ENCODE measurements around the gene TMED8. TPM values are rescaled to one million over a fixed set of nuclear protein-coding genes. Genes with fewer than 3 reads are reported as not detected.

TMED8 gene
- total RNA-seq (2013; cell fraction: nucleolus; rRNA removed) = 37.1 and 39.6 TPM in 2 replicates
- 29.7 and 36.2 TPM in 2 replicates for total RNA-seq (2014; rRNA removed)
- total RNA-seq (2014; rRNA removed; fragmentation: Illumina TruSeq; extraction: Trizol) = 34.2 and 35.8 TPM in 2 replicates
- 31.9 and 32.9 TPM in 2 replicates for total RNA-seq (2021)
- 9.5 TPM for polyA plus RNA-seq (2011; ENCODE audit: low read depth)
- 39.1 and 52.7 TPM in 2 replicates for polyA plus RNA-seq (2011; rRNA removed)
- polyA plus RNA-seq (2011; cell fraction: cytosol; rRNA removed) = 19.6 and 24.1 TPM in 2 replicates
- polyA plus RNA-seq (2011; cell fraction: nucleus; rRNA removed) = 20.5 and 22.3 TPM in 2 replicates
- polyA plus RNA-seq (2012) = 15.5 and 19.3 TPM in 2 replicates
- polyA plus RNA-seq (2014; fragmentation: Illumina TruSeq; extraction: Trizol) = 33.0 and 39.6 TPM in 2 replicates
- 1 to 10 TPM; 7.3 to 7.4 TPM for polyA plus RNA-seq (2014; fragmentation: Nextera tagmentation; extraction: Ambion mirVana)
- 21.1 and 22.5 TPM in 2 replicates for polyA plus RNA-seq (2014; rRNA removed)
- 10 to 100 TPM; 17.8 to 18.9 TPM for polyA plus RNA-seq (2016; fragmentation: Nextera tagmentation; extraction: Ambion mirVana)
- polyA minus RNA-seq (2011; rRNA and poly(A)+ RNA removed) = 38.9 and 47.5 TPM in 2 replicates
- polyA minus RNA-seq (2011; cell fraction: cytosol; rRNA and poly(A)+ RNA removed) = 13.6 and 15.0 TPM in 2 replicates
- polyA minus RNA-seq (2011; cell fraction: nucleus; rRNA and poly(A)+ RNA removed) = 8.2 and 11.9 TPM in 2 replicates
- percentile 85 among the genes with signal in this experiment for Bru-seq, nascent RNA
- percentile 94 among the genes with signal in this experiment for BruChase-seq, experiment 1, labeled RNA remaining after a 6-hour chase
- BruChase-seq, experiment 2, labeled RNA remaining after a 2-hour chase = percentile 91 among the genes with signal in this experiment
- long read RNA-seq, experiment 1, full-length matches to known transcripts = 3 of 4 reads
- long read RNA-seq, experiment 1, partial matches to known transcripts = 0 of 4 reads
- long read RNA-seq, experiment 1, other reads (novel, unspliced or antisense) = 1 of 4 reads
- long read RNA-seq, experiment 2, full-length matches to known transcripts = 1 of 27 reads
- long read RNA-seq, experiment 2, partial matches to known transcripts = 0 of 27 reads
- long read RNA-seq, experiment 2, other reads (novel, unspliced or antisense) = 26 of 27 reads

DNA sequence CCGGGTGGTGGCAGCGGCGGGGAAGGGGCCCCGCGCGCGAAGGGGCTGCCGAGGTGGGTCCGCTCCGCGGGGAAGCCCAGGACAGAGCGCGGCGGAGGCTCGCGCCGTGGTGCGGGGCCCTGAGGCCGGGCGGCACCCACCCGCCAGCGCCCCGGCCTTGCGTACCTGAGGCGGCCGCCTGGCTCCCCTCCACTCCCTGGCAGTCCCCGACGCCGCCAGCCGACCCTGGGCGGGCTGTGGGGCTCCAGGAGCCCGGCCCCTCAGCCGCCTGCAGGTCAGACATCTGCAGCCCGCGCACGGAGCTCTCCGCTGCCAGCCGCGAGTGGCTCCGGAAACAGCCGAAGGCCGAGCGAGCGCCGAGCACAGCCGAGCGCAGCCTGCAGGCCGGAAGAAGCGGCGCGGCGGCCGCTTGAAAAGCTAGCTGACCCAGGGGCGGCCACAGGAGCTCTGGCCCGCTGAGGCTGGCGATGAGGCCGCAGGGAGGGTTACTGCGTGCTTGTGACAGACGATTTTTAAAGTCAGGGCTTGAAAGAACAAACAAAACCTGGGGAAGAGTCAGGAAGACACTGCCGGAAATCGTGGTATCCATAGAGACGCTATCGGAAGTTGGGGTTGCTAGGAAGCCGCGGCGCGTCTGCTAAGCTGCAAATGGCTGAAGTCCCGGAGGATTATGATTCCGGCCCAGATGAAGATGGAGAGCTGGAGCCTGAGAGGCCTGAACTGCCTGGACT, at the start of gene TMED8, which contains the start of gene SAMD15:
TMED8 (minus strand) TSS at position 324 of the 731 bp plus-strand sequence; CDS start at position 283, 41 bp downstream.
SAMD15 (plus strand) TSS at position 609 of the 731 bp plus-strand sequence; CDS start at position 649, 40 bp downstream.
- peak within 1 kb of the TSS; percentile 89 for H3K27ac ChIP-seq (ENCODE audit: control insufficient read depth, insufficient read depth)
- no peaks in the 10 kb centered on the region for H3K27me3 ChIP-seq (replicated peaks in 1 of 2; ENCODE audit: control insufficient read depth in 2 of 2, insufficient read depth in 2 of 2, low read length in 1 of 2)
- peak within 1 kb of the TSS; percentile 95 for H3K9ac ChIP-seq (ENCODE audit: control insufficient read depth, insufficient read depth, low read length)
- no peaks in the 10 kb centered on the region for H3K36me3 ChIP-seq (ENCODE audit: control insufficient read depth in 2 of 2, insufficient read depth in 2 of 2, low read length in 1 of 2)
- H3K4me3 ChIP-seq = peak within 1 kb of the TSS; percentile 83
- peaks cover 15% of the 10 kb centered on the region for H3K4me1 ChIP-seq (ENCODE audit: control insufficient read depth, insufficient read depth, low read length)
- H3K4me2 ChIP-seq (ENCODE audit: control insufficient read depth, insufficient read depth) = peak within 1 kb of the TSS; percentile 86
- ChIA-PET SMC1A (ENCODE audit: uncharacterized antibody, unreplicated experiment) (interaction anchor here (0.8 to 1.4 kb wide), 7 partner anchors 9 to 235 kb away, joined by 3 to 8 read pairs (median 4); partner anchors contain the start of gene GSTZ1), POLR2A (interaction anchor here (0.5 to 1.4 kb wide), 6 partner anchors 11 to 228 kb away, joined by 3 to 7 read pairs (median 4); partner anchors contain the start of genes AHSA1, GSTZ1 and POMT2), CTCF (interaction anchor here (0.6 to 1.8 kb wide), 6 partner anchors 14 to 278 kb away, joined by 3 to 10 read pairs (median 7); partner anchors contain the start of gene GSTZ1), RAD21 (ENCODE audit: unreplicated experiment) (interaction anchor here (0.7 to 1.8 kb wide), 10 partner anchors 11 to 231 kb away, joined by 3 to 21 read pairs (median 4); partner anchors contain the start of genes GSTZ1, POMT2 and VIPAS39)
- ATAC-seq (peak; percentile 94), DNase-seq (ENCODE audit: low read depth, low spot score) (peak; percentile 53), FAIRE-seq (peak; percentile 57)
- H3K9me3 ChIP-seq (replicated peaks; ENCODE audit: control insufficient read depth, insufficient read depth, low read length) = no peaks in the 10 kb centered on the region
- in situ Hi-C loops (cut with MboI) (no loop called here), intact Hi-C loops (cut with micrococcal nuclease; ENCODE audit: unreplicated experiment) (loop anchor here (2.0 kb wide), 1 partner anchor 82 kb away; the partner anchor contains the start of gene AHSA1)
- peaks cover 45% of the 10 kb centered on the region for H3K79me2 ChIP-seq (ENCODE audit: control insufficient read depth, insufficient read depth, low read length)
- WGBS (ENCODE audit: insufficient coverage, insufficient replicate concordance, low lambda C conversion rate, missing lambda C conversion rate) = 1% methylated on average over 63 of the region's 69 CpGs
- no peaks in the 10 kb centered on the region for H4K20me1 ChIP-seq (ENCODE audit: control insufficient read depth, insufficient read depth)
- BruUV-seq (replicated peaks) = no TSS peak
- H2AFZ ChIP-seq (ENCODE audit: control insufficient read depth, low read depth, low read length) = peak within 1 kb of the TSS; percentile 99
- TF ChIP-seq ZNF217 (IDR thresholded peaks at IDR 0.05) = 0 out of 2 replicates have a peak, but pooled peaks have one; percentile 23
- TF ChIP-seq, protein P1, sequence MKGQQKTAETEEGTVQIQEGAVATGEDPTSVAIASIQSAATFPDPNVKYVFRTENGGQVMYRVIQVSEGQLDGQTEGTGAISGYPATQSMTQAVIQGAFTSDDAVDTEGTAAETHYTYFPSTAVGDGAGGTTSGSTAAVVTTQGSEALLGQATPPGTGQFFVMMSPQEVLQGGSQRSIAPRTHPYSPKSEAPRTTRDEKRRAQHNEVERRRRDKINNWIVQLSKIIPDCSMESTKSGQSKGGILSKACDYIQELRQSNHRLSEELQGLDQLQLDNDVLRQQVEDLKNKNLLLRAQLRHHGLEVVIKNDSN (IDR thresholded peaks at IDR 0.05; ENCODE audit: borderline replicate concordance, extremely low read length, insufficient read depth, low read depth, low read length) = no peak
- no peak for TF ChIP-seq CHD4 (IDR thresholded peaks at IDR 0.05)
- TF ChIP-seq, protein P2, sequence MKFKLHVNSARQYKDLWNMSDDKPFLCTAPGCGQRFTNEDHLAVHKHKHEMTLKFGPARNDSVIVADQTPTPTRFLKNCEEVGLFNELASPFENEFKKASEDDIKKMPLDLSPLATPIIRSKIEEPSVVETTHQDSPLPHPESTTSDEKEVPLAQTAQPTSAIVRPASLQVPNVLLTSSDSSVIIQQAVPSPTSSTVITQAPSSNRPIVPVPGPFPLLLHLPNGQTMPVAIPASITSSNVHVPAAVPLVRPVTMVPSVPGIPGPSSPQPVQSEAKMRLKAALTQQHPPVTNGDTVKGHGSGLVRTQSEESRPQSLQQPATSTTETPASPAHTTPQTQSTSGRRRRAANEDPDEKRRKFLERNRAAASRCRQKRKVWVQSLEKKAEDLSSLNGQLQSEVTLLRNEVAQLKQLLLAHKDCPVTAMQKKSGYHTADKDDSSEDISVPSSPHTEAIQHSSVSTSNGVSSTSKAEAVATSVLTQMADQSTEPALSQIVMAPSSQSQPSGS (IDR thresholded peaks at IDR 0.05; ENCODE audit: low read length) = no peak
- no peak for TF ChIP-seq SREBF1 (IDR thresholded peaks at IDR 0.05; ENCODE audit: low read length)
- no peak for TF ChIP-seq SUPT20H (IDR thresholded peaks at IDR 0.05; ENCODE audit: borderline replicate concordance, control insufficient read depth, low read depth, low read length)
- no peak for TF ChIP-seq NRF1 (conservative IDR thresholded peaks at IDR 0.05; ENCODE audit: low read depth, low read length)
- no peak for TF ChIP-seq KAT2A (conservative IDR thresholded peaks at IDR 0.05; ENCODE audit: control insufficient read depth, low read depth, low read length)
- peak; percentile 70 for TF ChIP-seq IKZF1 (conservative IDR thresholded peaks at IDR 0.05)
- no peak for TF ChIP-seq MYB (IDR thresholded peaks at IDR 0.05; ENCODE audit: borderline replicate concordance, low read depth, low read length)
- TF ChIP-seq NR2C2 (IDR thresholded peaks at IDR 0.05; ENCODE audit: borderline replicate concordance, control insufficient read depth, insufficient read length, low read depth) = no peak
- peak in 1 of 2 experiments; percentile 49; a peak in 2 of 4 replicates for TF ChIP-seq BHLHE40 (IDR thresholded peaks at IDR 0.05; ENCODE audit: borderline replicate concordance in 1 of 2, low read depth in 2 of 2, low read length in 1 of 2)
- no peak for TF ChIP-seq JUND (IDR thresholded peaks at IDR 0.05; ENCODE audit: low read depth, low read length)
- peak; percentile 75 for TF ChIP-seq POLR2A (IDR thresholded peaks at IDR 0.05; ENCODE audit: low read depth, low read length)
